GM23248 (cell line): ENCODE results near the gene ARMC3. TPM values are rescaled to one million over a fixed set of nuclear protein-coding genes. Genes with fewer than 3 reads are reported as not detected.

Experiments
- DNase-seq: peaks from one replicate; pipeline ENCODE4 v3.0.0-alpha.2; 2015
- H2AFZ ChIP-seq: fragments of 200-600 bp; sonication (generic); 2 replicates; pipeline ENCODE4 v1.6.1; 2016; ENCODE audit warnings: antibody characterized with exemption
- H3F3A ChIP-seq: fragments of 200-600 bp; sonication (generic); 2 replicates; pipeline ENCODE4 v1.6.1; 2016; ENCODE audit warnings: mild to moderate bottlenecking, antibody characterized with exemption, mixed run types; ENCODE audit not compliant: insufficient read depth
- H3K27ac ChIP-seq: fragments of 200-600 bp; sonication (generic); 2 replicates; pipeline ENCODE4 v1.5.1; 2016; ENCODE audit warnings: mild to moderate bottlenecking
- H3K27me3 ChIP-seq: fragments of 200-600 bp; sonication (generic); replicated peaks from 2 replicates; pipeline ENCODE4 v1.6.1; 2016; ENCODE audit warnings: mild to moderate bottlenecking; ENCODE audit not compliant: insufficient read depth
- H3K36me3 ChIP-seq: fragments of 200-600 bp; sonication (generic); 2 replicates; pipeline ENCODE4 v1.6.1; 2016; ENCODE audit warnings: low read depth, mild to moderate bottlenecking
- H3K4me1 ChIP-seq: fragments of 200-600 bp; sonication (generic); 2 replicates; pipeline ENCODE4 v1.6.1; 2016; ENCODE audit warnings: mild to moderate bottlenecking; ENCODE audit not compliant: insufficient read depth
- H3K4me2 ChIP-seq: fragments of 200-600 bp; sonication (generic); one replicate; pipeline ENCODE4 v1.6.1; 2016; ENCODE audit warnings: mild to moderate bottlenecking; ENCODE audit not compliant: unreplicated experiment
- H3K4me3 ChIP-seq: fragments of 200-600 bp; sonication (generic); 2 replicates; pipeline ENCODE4 v1.5.1; 2016; ENCODE audit warnings: mild to moderate bottlenecking
- H3K79me2 ChIP-seq: fragments of 200-600 bp; sonication (generic); 2 replicates; pipeline ENCODE4 v1.6.1; 2016; ENCODE audit warnings: mild to moderate bottlenecking; ENCODE audit not compliant: insufficient read depth
- H3K9ac ChIP-seq: fragments of 200-600 bp; sonication (generic); 2 replicates; pipeline ENCODE4 v1.6.1; 2016; ENCODE audit warnings: mild to moderate bottlenecking
- H3K9me2 ChIP-seq: fragments of 200-600 bp; sonication (generic); 2 replicates; pipeline ENCODE4 v1.6.1; 2016; ENCODE audit warnings: mixed run types, mild to moderate bottlenecking, moderate library complexity; ENCODE audit not compliant: insufficient read depth
- H3K9me3 ChIP-seq: fragments of 200-600 bp; sonication (generic); one replicate; pipeline ENCODE4 v1.6.1; 2017; ENCODE audit warnings: low read depth
- H4K20me1 ChIP-seq: fragments of 200-600 bp; sonication (generic); 2 replicates; pipeline ENCODE4 v1.6.0; 2016; ENCODE audit not compliant: insufficient read depth
- EZH2 ChIP-seq: fragments of 200-600 bp; sonication (generic); IDR thresholded peaks from 2 replicates; pipeline ENCODE4 v1.6.1; 2018; ENCODE audit warnings: antibody characterized with exemption, mild to moderate bottlenecking; ENCODE audit not compliant: insufficient read depth, poor library complexity, severe bottlenecking
- EZH2phosphoT487 ChIP-seq: fragments of 200-600 bp; sonication (generic); IDR thresholded peaks from 2 replicates; pipeline ENCODE4 v1.6.1; 2018; ENCODE audit warnings: antibody characterized with exemption, moderate library complexity, mild to moderate bottlenecking, low read depth; ENCODE audit not compliant: insufficient read depth
- WGBS, 2 experiments: methylation state at CpG; one replicate each; pipeline ENCODE4 v1.1.6; 2015 to 2017; ENCODE audit warnings: low lambda C conversion rate in 2 of 2, low coverage in 1 of 2; ENCODE audit errors: missing lambda C conversion rate in 2 of 2; 5-methylcytosine and 5-hydroxymethylcytosine counted together
- in situ Hi-C: fragments of 300-500 bp; cut with MboI; formaldehyde crosslinking; loops from 2 replicates; pipeline ENCODE4 v1.15.0; 2020
- polyA plus RNA-seq: library from polyadenylated mRNA; unstranded; fragments of >200 nt; fragmentation: Nextera tagmentation; extraction: Ambion mirVana; gene quantifications from 2 replicates; pipeline ENCODE4 v1.2.1, GENCODE V29; 2016
- total RNA-seq: library from RNA; depleted of rRNA; stranded (reverse); fragments of >200 nt; shearing (Covaris generic); gene quantifications from 2 replicates; pipeline ENCODE4 v1.2.3, GENCODE V29; 2014

ARMC3 gene
- total and polyA plus RNA-seq, 2 experiments from 2014 or later, result not detected

GRCh38 chr10:22932626-22933370 is 4.9 kb downstream of the ARMC3 start:
- in situ Hi-C loops, result no loop called here
- peaks cover 6% of the 10 kb centered on the region; the same call in 1 of the 2 replicates for H3K27me3 ChIP-seq
- H3K9ac ChIP-seq, result no peak overlapping the region
- H3F3A ChIP-seq, result peaks cover 13% of the 10 kb centered on the region
- WGBS, 2 experiments, result 7% methylated on average over 5 of the region's 5 CpGs
- H4K20me1 ChIP-seq, result no peaks in the 10 kb centered on the region
- peaks cover 19% of the 10 kb centered on the region for H3K4me1 ChIP-seq
- no peak overlapping the region for H3K27ac ChIP-seq
- TF ChIP-seq EZH2phosphoT487 (no peak), EZH2 (no peak)
- no peaks in the 10 kb centered on the region for H3K36me3 ChIP-seq
- H3K9me2 ChIP-seq, result no peaks in the 10 kb centered on the region
- H3K4me3 ChIP-seq, result no peak overlapping the region
- no peaks in the 10 kb centered on the region for H3K9me3 ChIP-seq
- peak; percentile 51 for DNase-seq
- no peaks in the 10 kb centered on the region for H3K79me2 ChIP-seq
- no peak overlapping the region for H2AFZ ChIP-seq
- H3K4me2 ChIP-seq, result peak overlapping the region; percentile 16

- in situ Hi-C loops, result no loop called here
- peak; percentile 14 for DNase-seq
Observed at GRCh38 chr10:22934726-22935125, 6.9 kb downstream of the ARMC3 start.

GRCh38 chr10:22942437-22942836 is 14.6 kb downstream of the ARMC3 start:
- H3K4me2 ChIP-seq, result no peak overlapping the region
- H2AFZ ChIP-seq, result no peak overlapping the region
- H3K27me3 ChIP-seq, result peaks cover 8% of the 10 kb centered on the region; the same call in 1 of the 2 replicates
- no peak overlapping the region for H3K27ac ChIP-seq
- H3F3A ChIP-seq, result no peaks in the 10 kb centered on the region
- no peaks in the 10 kb centered on the region for H3K9me3 ChIP-seq
- TF ChIP-seq EZH2 (no peak), EZH2phosphoT487 (no peak)
- H3K36me3 ChIP-seq, result no peaks in the 10 kb centered on the region
- no peak overlapping the region for H3K4me3 ChIP-seq
- DNase-seq, result no peak
- no peaks in the 10 kb centered on the region for H3K79me2 ChIP-seq
- in situ Hi-C loops, result no loop called here
- H4K20me1 ChIP-seq, result no peaks in the 10 kb centered on the region
- H3K4me1 ChIP-seq, result no peaks in the 10 kb centered on the region
- no peak overlapping the region for H3K9ac ChIP-seq
- WGBS, 2 experiments, result 67% methylated on average over 1 of the region's 1 CpG
- H3K9me2 ChIP-seq, result no peaks in the 10 kb centered on the region

More at GRCh38 chr10:22934726-22935125, 6.9 kb downstream of the ARMC3 start:
- Histone ChIP-seq H3F3A (peaks cover 13% of the 10 kb centered on the region), H3K4me3 (no peak overlapping the region), H3K9me2 (no peaks in the 10 kb centered on the region), H3K36me3 (no peaks in the 10 kb centered on the region), H3K79me2 (no peaks in the 10 kb centered on the region), H4K20me1 (no peaks in the 10 kb centered on the region), H3K9me3 (no peaks in the 10 kb centered on the region), H3K27me3 (no peaks in the 10 kb centered on the region; the same call in 1 of the 2 replicates), H3K9ac (no peak overlapping the region), H3K4me1 (peaks cover 19% of the 10 kb centered on the region), H2AFZ (no peak overlapping the region), H3K4me2 (no peak overlapping the region), H3K27ac (no peak overlapping the region)
- WGBS, 2 experiments, result 58 to 61% methylated on average over 3 of the region's 3 CpGs
- no peak for TF ChIP-seq EZH2
- TF ChIP-seq EZH2phosphoT487, result no peak

GRCh38 chr10:22945934-22946673 is 18.3 kb downstream of the ARMC3 start:
- in situ Hi-C loops, result no loop called here
- H3K4me1 ChIP-seq, result no peaks in the 10 kb centered on the region
- no peak overlapping the region for H3K4me3 ChIP-seq
- TF ChIP-seq EZH2, result no peak
- TF ChIP-seq EZH2phosphoT487, result no peak
- no peaks in the 10 kb centered on the region for H3K9me3 ChIP-seq
- no peaks in the 10 kb centered on the region for H3K79me2 ChIP-seq
- no peaks in the 10 kb centered on the region for H3K9me2 ChIP-seq
- H3K9ac ChIP-seq, result no peak overlapping the region
- H2AFZ ChIP-seq, result no peak overlapping the region
- H3K4me2 ChIP-seq, result no peak overlapping the region
- 87 to 93% methylated on average over 2 of the region's 2 CpGs for WGBS, 2 experiments
- no peaks in the 10 kb centered on the region for H3K36me3 ChIP-seq
- no peak overlapping the region for H3K27ac ChIP-seq
- DNase-seq, result no peak
- no peaks in the 10 kb centered on the region for H4K20me1 ChIP-seq
- H3K27me3 ChIP-seq, result peaks cover 8% of the 10 kb centered on the region; the same call in 1 of the 2 replicates
- H3F3A ChIP-seq, result no peaks in the 10 kb centered on the region
